Fibroblast of villous mesenchyme (primary cell): ENCODE measurements around the gene SLC38A6. TPM values are rescaled to one million over a fixed set of nuclear protein-coding genes. Genes with fewer than 3 reads are reported as not detected.

Source experiments
- DNase-seq: peaks from one replicate; pipeline ENCODE4 v3.0.0-alpha.2; 2010; ENCODE audit warnings: low read depth
- H3K4me3 ChIP-seq: 2 replicates; pipeline ENCODE4 v1.5.1; 2011; ENCODE audit warnings: low read depth, mild to moderate bottlenecking, low read length
- total RNA-seq: library from RNA; depleted of rRNA; stranded (reverse); fragments of >200 nt; gene quantifications from 2 replicates; pipeline ENCODE4 v1.2.3, GENCODE V29; 2012
- TF ChIP-seq, protein P1 (sequence below): IDR thresholded peaks from 2 replicates; pipeline ENCODE4 v1.5.1; 2012; ENCODE audit warnings: low read depth, mild to moderate bottlenecking, low read length; ENCODE audit not compliant: insufficient read depth

The SLC38A6 gene
- total RNA-seq, 1 donor: 56.1 TPM

DNA sequence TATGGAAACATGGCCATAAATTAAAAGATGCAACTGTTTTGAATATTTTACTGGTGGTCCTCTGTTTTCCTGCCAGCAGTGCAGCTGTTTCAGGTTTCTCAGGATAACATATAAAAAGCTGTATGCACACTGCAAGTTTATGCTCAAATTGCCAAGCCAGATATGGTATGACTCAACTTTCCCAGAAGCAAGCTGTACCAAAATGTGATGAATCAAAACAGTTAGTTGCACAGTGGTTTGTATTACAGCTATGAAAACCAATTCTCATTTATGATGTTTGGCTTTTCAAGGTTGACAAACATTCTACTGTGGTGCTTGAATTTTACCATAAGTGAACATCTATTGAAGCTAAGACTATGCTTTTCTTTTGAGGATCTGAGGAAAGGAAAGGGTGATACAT is 15.6 kb upstream of the SLC38A6 start:
- TF ChIP-seq, protein P1, sequence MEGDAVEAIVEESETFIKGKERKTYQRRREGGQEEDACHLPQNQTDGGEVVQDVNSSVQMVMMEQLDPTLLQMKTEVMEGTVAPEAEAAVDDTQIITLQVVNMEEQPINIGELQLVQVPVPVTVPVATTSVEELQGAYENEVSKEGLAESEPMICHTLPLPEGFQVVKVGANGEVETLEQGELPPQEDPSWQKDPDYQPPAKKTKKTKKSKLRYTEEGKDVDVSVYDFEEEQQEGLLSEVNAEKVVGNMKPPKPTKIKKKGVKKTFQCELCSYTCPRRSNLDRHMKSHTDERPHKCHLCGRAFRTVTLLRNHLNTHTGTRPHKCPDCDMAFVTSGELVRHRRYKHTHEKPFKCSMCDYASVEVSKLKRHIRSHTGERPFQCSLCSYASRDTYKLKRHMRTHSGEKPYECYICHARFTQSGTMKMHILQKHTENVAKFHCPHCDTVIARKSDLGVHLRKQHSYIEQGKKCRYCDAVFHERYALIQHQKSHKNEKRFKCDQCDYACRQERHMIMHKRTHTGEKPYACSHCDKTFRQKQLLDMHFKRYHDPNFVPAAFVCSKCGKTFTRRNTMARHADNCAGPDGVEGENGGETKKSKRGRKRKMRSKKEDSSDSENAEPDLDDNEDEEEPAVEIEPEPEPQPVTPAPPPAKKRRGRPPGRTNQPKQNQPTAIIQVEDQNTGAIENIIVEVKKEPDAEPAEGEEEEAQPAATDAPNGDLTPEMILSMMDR: no peak
- DNase-seq: peak; percentile 85
- H3K4me3 ChIP-seq: no peak overlapping the region

DNA sequence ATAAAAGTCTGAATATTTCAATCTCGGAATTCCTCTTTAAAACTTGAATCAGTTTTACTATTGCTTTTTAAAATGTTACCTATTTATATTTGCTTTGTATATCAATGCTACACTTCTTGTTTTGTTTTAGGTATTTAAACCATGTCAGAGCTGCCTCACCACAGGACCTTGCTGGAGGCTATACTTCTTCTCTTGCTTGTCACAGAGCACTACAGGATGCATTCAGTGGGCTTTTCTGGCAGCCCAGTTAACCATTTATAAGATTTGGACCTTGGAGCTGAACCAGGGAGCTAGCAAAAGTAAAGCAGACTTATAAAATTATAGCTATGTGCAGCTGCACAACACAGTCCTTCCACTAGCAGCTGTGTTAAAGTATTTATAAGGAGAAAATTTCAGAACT is 12.9 kb upstream of the SLC38A6 start:
- no peak overlapping the region for H3K4me3 ChIP-seq
- DNase-seq: no peak
- TF ChIP-seq, protein P1: no peak

DNA sequence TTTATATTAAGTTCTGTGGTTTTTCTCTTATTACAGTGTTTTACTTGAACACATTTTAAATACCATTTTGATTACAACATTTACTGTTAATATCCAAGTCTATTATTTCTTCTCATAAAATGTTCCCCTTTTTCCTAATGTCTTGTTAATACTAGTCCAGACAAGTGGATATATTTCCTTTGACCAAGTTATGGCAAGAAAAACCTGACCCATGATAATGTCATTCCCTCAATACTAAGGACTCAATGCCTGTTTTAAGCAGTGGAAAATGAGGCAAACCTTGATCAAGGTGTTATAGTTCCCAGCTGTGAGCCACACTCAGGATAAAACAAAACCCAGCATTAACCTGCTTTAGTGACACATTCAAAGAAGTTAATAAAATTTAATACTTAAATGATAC is 12.4 kb upstream of the SLC38A6 start:
- TF ChIP-seq, protein P1: no peak
- H3K4me3 ChIP-seq: no peak overlapping the region
- DNase-seq: no peak

DNA sequence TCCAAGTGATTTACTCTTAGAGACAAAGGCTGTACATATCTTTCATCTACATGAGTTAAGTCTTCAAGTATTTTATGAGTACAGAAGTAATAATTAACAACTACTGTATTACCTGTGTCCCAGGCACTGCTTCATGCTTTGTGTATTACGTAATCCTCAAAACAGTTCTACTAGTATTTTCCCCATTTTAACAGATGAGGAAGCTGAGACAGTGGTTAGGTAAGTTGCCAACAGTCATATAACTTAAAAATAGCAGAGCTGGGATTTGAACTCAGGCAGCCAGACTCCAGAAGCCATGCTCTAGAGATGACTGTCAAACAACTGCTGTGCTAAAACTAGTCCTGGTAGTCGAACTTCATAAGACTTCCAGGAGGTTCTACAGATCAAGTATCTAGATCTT is 10.9 kb upstream of the SLC38A6 start:
- TF ChIP-seq, protein P1: no peak
- DNase-seq: no peak
- no peak overlapping the region for H3K4me3 ChIP-seq

DNA sequence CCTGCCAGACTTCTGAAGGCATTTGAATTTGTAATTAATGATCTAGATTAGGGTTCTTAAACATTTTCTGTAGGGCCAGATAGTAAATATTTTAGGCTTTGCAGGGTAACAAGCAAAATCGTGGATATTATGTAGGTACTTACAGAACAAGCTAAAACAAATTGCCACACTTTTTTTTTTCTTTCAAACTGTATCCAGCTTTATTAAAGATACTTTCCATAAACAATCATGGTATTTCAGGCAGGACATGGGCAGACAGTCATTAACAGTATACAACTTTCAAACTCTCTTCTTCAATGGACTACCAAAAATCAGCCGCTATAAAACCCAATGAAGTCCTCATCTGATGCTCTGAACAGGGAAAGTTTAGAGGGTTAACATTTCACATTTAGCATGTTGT is 9.8 kb upstream of the SLC38A6 start:
- TF ChIP-seq, protein P1: no peak
- DNase-seq: peak; percentile 30
- no peak overlapping the region for H3K4me3 ChIP-seq

DNA sequence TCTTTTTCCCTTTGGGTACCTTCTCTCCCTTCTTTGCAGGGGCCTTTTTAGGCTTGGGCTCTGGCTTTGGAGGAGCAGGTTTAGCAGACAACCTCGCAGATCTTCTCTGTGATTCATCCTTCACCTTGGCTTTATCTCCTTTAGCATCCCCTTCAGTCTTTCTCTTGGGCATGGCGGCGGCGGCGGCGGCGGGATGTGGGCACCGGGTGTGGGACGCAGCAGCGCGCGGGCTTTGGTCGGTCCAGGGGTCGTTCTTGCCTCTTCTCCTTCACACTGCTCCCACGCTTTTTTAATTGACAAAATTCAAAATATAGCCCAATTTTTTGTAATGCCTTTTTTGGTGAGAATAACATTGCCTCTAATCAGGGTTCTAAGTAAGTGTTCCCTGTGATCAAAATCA is 8.8 kb upstream of the SLC38A6 start:
- TF ChIP-seq, protein P1: no peak
- H3K4me3 ChIP-seq: no peak overlapping the region
- no peak for DNase-seq

DNA sequence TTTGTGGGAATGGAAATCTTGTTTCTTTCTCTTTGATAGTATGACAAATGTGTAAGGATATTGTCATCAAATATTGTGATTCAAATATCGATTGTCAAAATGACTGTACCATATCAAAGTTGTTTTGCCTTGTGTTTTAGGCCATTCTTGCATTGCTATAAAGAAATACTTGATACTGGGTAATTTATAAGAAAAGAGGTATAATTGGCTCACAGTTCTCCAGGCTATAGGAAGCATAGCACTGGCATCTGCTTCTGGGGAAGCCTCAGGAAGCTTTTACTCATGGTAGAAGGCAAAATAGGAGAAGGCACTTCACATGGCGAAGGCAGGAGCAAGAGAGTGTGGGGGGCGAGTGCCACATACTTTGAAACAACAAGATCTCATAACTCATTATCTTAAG is 8.0 kb upstream of the SLC38A6 start:
- no peak for DNase-seq
- TF ChIP-seq, protein P1: no peak
- H3K4me3 ChIP-seq: no peak overlapping the region
